Measurements from ENCODE around the gene CBX6.
"Not testable (repeated sequence)": the region's sequence is repeated elsewhere in the genome, so short reads cannot be mapped to it uniquely, and the experiment has no call there.

The CBX6 gene

GRCh38 chr22:38861170-38861876 lies 10.7 kb downstream of the CBX6 start:
- no peak for DNase-seq (ENCODE audit: low read depth)

GRCh38 chr22:38860283-38861169 lies 11.5 kb downstream of the CBX6 start:
- DNase-seq (ENCODE audit: low read depth) = no peak

- DNase-seq (ENCODE audit: low read depth) = no peak
Measured at GRCh38 chr22:38859581-38860282, 12.3 kb downstream of the CBX6 start.

- no peak for DNase-seq (ENCODE audit: low read depth)
Measured at GRCh38 chr22:38858492-38858891, 13.5 kb downstream of the CBX6 start.

GRCh38 chr22:38854476-38854875 lies 17.5 kb downstream of the CBX6 start:
- not testable (repeated sequence) for DNase-seq (ENCODE audit: low read depth)

- not testable (repeated sequence) for DNase-seq (ENCODE audit: low read depth)
Measured at GRCh38 chr22:38853883-38854282, 18.1 kb downstream of the CBX6 start.

GRCh38 chr22:38853196-38853651 lies 18.8 kb downstream of the CBX6 start:
- no peak for DNase-seq (ENCODE audit: low read depth)

- DNase-seq (ENCODE audit: low read depth) = no peak
Measured at GRCh38 chr22:38852522-38852921, 19.5 kb downstream of the CBX6 start.

GRCh38 chr22:38850941-38851849 lies 20.8 kb downstream of the CBX6 start:
- no peak for DNase-seq (ENCODE audit: low read depth)

- DNase-seq (ENCODE audit: low read depth) = no peak
Measured at GRCh38 chr22:38850399-38850798, 21.6 kb downstream of the CBX6 start.

- DNase-seq (ENCODE audit: low read depth) = no peak
Measured at GRCh38 chr22:38849811-38850210, 22.2 kb downstream of the CBX6 start.

GRCh38 chr22:38846412-38846811 lies 25.6 kb downstream of the CBX6 start:
- no peak for DNase-seq (ENCODE audit: low read depth)

GRCh38 chr22:38845004-38845740 lies 26.8 kb downstream of the CBX6 start:
- DNase-seq (ENCODE audit: low read depth) = no peak

- no peak for DNase-seq (ENCODE audit: low read depth)
Measured at GRCh38 chr22:38844315-38845003, 27.6 kb downstream of the CBX6 start.

- no peak for DNase-seq (ENCODE audit: low read depth)
Measured at GRCh38 chr22:38843657-38844314, 28.2 kb downstream of the CBX6 start, which contains the start of gene NPTXR. TSS of gene NPTXR (minus strand) at chr22:38844028.

GRCh38 chr22:38843201-38843656 lies 28.8 kb downstream of the CBX6 start:
- peak; percentile 18 for DNase-seq (ENCODE audit: low read depth)

- DNase-seq (ENCODE audit: low read depth) = no peak
Measured at GRCh38 chr22:38842512-38843200, 29.4 kb downstream of the CBX6 start.

- no peak for DNase-seq (ENCODE audit: low read depth)
Measured at GRCh38 chr22:38841635-38842034, 30.4 kb downstream of the CBX6 start.

- no peak for DNase-seq (ENCODE audit: low read depth)
Measured at GRCh38 chr22:38841211-38841610, 30.8 kb downstream of the CBX6 start.

Data from stimulated activated CD4-positive, alpha-beta T cell treated with anti-CD3 and anti-CD28 coated beads, Interleukin-2, amount 100 ng/mL, for 4 hours (primary cell).